ENCODE results near the gene PSG2. TPM values are rescaled to one million over a fixed set of nuclear protein-coding genes. Genes with fewer than 3 reads are reported as not detected.
"Not testable (repeated sequence)": the region's sequence is repeated elsewhere in the genome, so short reads cannot be mapped to it uniquely, and the experiment has no call there.

The PSG2 gene
- total RNA-seq, 1 experiment from 2014 or later, result not detected

DNA sequence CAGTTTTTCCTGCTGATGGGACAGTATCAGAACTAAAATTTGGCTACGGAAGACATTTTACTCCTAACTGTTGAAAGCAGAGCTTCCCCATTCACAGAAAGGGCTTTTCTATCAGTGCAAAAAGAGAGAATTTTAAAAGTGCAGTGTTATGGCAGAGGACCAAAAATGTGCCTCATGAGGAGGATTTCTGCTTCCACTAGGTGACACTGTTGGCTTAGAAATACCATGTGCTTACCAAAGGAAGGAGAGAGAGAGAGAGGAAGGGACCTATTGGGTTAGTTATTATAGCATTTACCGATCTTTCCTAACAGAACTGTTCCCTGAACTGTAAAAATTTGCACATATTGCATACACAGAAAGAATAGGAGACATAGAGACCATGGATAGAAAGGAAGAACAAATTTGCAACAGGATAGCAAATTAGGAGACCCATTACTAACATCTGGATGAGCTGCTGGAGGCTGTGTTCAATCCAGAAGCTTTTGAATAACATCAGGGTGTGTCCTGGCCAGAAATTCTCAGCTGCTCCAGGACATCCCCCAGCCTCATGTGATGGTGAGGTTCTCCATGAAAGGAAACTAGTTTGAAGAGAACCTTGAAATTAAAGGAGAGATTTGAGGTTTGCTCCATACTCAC, 21.8 kb upstream of the PSG2 start:
- H3K9me3 ChIP-seq (replicated peaks); H3K4me3 ChIP-seq; H3K4me1 ChIP-seq (replicated peaks); H3K36me3 ChIP-seq; H3K27me3 ChIP-seq (replicated peaks); H3K27ac ChIP-seq: not testable (repeated sequence)
- DNase-seq (ENCODE audit: low read depth in 1 of 2, low spot score in 2 of 2), result peak in 1 of 2 experiments; percentile 73

DNA sequence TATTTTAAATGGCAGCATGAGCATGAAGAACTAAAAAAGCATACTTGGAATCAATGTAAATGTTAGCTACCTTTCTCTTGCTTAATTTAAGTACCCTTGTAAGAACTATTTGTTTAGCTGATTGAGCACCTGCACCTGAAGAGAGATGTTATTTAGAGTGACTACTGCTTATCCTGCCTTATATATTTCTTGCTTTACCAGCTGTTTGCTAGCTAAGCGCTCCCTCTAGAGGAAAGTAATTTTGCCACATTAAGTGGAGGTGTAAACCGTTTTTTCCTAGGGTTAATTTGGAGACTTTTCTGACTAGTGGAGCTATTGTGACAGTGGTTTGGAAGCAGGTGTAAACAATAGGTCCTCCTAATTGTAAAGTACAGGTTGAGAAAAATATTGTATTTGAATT, 19.4 kb upstream of the PSG2 start:
- no peak for DNase-seq (ENCODE audit: low read depth in 1 of 2, low spot score in 2 of 2)
- Histone ChIP-seq H3K36me3 (no peaks in the 10 kb centered on the region), H3K4me1 (replicated peaks) (no peaks in the 10 kb centered on the region), H3K9me3 (replicated peaks) (no peaks in the 10 kb centered on the region), H3K27ac (no peak overlapping the region), H3K4me3 (no peak overlapping the region), H3K27me3 (replicated peaks) (no peaks in the 10 kb centered on the region)

DNA sequence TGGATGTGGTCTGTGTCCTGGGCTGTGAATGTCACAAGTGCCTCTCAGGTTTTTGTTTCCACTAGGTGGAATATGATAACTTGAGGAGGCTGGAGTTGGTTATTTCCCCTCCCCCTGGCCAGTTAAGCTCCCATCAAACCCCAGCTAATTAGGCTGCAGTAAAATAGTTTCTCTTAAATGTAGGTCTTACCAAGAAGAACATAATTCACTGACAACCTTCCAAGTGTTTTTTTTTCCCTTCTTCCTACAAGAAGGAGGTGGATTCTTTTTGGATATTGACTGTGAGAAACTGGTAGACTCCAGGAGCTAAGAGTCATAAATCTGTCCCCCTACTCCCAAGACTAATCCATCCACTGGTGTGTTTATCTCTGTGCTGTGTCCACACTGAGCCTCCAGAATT, 15.9 kb upstream of the PSG2 start:
- not testable (repeated sequence) for DNase-seq (ENCODE audit: low read depth in 1 of 2, low spot score in 2 of 2); H3K27me3 ChIP-seq (replicated peaks); H3K27ac ChIP-seq; H3K4me1 ChIP-seq (replicated peaks); H3K4me3 ChIP-seq; H3K9me3 ChIP-seq (replicated peaks); H3K36me3 ChIP-seq

DNA sequence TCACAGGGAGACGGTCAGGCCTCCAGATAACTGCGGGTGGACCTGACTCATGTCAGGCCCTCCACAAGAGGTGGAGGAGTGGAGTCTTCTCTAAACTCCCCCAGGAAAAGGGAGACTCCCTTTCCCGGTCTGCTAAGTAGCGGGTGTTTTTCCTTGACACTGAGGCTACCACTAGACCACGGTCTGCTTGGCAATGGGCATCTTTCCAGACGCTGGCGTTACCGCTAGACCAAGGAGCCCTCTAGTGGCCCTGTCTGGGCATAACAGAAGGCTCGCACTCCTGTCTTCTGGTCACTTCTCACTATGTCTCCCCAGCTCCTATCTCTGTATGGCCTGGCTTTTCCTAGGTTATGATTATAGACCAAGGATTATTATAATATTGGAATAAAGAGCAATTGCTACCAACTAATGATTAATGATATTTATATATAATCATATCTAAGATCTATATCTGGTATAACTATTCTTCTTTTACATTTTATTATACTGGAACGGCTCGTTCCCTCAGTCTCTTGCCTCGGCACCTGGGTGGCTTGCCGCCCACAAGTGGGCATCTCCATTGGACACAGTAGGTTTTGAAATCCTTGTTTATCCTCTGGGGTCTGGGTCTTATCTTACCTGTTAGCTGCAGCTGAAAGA, 5.3 kb upstream of the PSG2 start:
- H3K27ac ChIP-seq; H3K27me3 ChIP-seq (replicated peaks); H3K9me3 ChIP-seq (replicated peaks); H3K4me3 ChIP-seq; H3K4me1 ChIP-seq (replicated peaks); H3K36me3 ChIP-seq: not testable (repeated sequence)
- peak; percentile 41 to 83 for DNase-seq (ENCODE audit: low read depth in 1 of 2, low spot score in 2 of 2)

DNA sequence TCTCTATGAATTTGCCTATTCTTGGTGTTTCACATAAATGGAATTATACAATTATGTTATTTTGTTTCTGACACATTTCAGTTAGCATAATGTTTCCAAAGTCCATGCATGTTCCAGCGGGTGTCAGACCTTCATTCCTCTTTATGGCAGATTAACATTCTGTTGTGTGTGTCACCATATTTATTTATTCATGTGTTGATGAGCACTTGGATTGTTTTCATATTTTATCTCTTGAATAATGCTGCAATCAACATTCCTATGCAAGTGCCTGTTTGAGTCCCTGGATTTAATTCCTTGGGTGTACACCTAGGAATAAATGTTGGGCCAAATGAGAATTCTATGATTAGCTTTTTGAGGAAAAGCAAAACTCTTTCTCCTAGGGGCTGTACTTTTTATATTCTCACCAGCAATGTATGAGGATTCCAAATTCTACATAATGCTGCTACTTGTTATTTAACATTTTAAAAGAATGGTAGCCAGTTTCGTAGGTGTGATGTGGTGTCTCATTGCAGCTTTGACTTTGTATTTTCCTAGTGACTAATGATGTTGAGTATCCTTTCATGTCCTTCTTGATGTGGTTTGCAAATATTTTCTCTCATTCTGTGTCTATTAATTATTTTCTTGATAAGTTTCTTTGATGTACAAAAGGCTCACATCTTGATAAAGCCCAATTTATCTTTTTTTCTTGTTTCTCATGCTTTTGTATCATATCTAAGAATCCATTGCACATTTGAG, 3.5 kb upstream of the PSG2 start:
- H3K9me3 ChIP-seq (replicated peaks); H3K27ac ChIP-seq; H3K4me1 ChIP-seq (replicated peaks); H3K4me3 ChIP-seq; H3K27me3 ChIP-seq (replicated peaks); H3K36me3 ChIP-seq; DNase-seq (ENCODE audit: low read depth in 1 of 2, low spot score in 2 of 2): not testable (repeated sequence)

DNA sequence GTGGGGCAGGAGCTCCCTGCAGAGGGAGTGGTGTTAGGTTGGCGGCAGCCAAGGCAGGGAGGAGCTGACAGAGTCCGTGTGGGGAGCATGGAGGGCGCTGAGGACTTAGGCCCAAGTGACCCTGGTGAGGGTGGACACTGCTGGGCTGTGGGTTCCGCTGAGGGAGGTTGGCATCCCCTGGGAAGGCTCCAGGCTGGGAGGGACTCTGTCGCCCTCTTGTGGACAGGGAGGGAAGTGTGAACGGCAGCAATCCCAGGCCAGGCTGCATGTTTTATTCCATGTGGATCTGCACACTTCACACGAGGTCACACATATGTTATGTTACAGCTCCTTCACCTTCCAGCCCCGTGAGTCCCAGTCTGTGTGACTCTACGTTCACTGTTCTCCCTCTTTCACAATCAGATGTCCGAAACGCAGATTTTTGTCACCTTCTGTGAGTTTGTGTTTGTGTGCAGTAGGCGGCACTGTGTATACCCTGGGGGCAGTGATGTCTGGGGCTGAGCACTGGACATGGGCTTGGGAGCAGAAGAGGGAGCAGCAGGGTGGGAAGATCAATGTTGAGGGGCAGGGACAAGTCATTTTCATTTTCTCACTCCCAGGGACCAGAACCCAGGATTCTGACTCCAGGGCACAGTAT, 1.8 kb upstream of the PSG2 start:
- H3K4me1 ChIP-seq (replicated peaks); H3K36me3 ChIP-seq; H3K27me3 ChIP-seq (replicated peaks); H3K27ac ChIP-seq; DNase-seq (ENCODE audit: low read depth in 1 of 2, low spot score in 2 of 2); H3K9me3 ChIP-seq (replicated peaks); H3K4me3 ChIP-seq: not testable (repeated sequence)

DNA sequence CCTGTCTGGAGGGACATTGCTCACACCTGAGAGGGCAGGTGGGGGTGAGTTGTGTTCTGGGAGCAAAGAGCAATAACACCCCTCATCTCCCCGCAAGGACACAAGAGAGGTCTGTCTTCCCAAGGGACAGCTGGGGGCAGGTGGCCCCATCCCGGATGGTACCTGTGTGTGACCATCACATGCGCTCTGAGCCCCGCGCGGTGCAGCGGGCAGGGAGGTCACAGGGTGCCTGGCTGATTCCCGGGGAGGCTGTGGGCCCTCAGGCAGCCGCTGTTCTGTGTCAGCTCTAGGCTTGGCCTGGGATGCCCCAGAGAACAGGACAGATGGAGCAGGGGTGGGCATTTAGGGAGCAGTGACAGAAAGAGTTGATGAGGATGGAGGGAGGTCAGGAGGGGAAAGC, 1.2 kb upstream of the PSG2 start:
- H3K4me1 ChIP-seq (replicated peaks); H3K27ac ChIP-seq; H3K9me3 ChIP-seq (replicated peaks); DNase-seq (ENCODE audit: low read depth in 1 of 2, low spot score in 2 of 2); H3K4me3 ChIP-seq; H3K27me3 ChIP-seq (replicated peaks); H3K36me3 ChIP-seq: not testable (repeated sequence)

DNA sequence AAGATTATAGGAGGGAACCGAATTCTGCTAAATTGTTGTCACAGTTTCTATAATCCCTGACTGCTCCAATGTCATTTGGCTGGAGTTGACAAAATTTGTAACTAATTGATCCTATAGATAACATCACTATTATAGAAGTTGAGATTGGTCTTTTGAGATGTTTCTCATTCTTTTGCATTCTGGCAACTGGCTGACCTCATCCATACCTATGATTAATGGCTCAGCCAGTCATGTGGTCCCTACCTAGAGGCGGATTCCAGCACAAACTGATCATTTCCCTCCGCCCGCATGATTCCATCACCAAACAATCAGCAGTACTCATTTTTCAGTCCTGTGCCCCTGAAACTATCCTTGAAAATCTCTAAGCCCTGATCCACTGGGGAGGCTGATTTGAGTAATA, 4.2 kb downstream of the PSG2 start:
- H3K27me3 ChIP-seq (replicated peaks), result no peaks in the 10 kb centered on the region
- H3K4me1 ChIP-seq (replicated peaks), result 0 out of 2 replicates have a peak, but pooled peaks cover 4% of the 10 kb centered on the region
- H3K4me3 ChIP-seq, result no peak overlapping the region
- H3K27ac ChIP-seq, result peak overlapping the region; percentile 79
- H3K36me3 ChIP-seq, result no peaks in the 10 kb centered on the region
- DNase-seq (ENCODE audit: low read depth in 1 of 2, low spot score in 2 of 2), result peak in 1 of 2 experiments; percentile 12
- H3K9me3 ChIP-seq (replicated peaks), result no peaks in the 10 kb centered on the region

DNA sequence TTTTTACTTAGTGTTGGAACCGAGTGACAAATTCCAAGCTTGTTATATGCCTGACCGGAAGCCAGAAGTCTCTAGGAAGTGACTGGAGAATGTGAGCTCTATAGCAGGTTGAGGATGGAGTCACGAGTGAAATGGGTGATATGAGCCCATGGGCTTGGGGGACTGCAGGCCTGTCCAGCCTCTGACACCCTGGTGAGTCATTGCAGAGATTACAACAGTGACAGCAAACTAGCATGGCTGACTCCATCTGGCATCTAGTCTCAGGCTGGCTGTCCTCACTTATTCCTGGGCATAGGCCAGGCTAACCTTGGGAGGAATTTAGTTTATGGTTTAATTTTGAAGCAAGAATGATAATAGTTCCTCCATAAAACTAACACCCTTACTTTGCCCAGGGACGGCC, 4.6 kb downstream of the PSG2 start:
- not testable (repeated sequence) for H3K36me3 ChIP-seq; H3K4me1 ChIP-seq (replicated peaks); H3K27me3 ChIP-seq (replicated peaks); H3K9me3 ChIP-seq (replicated peaks); H3K4me3 ChIP-seq
- peak; percentile 24 to 71 for DNase-seq (ENCODE audit: low read depth in 1 of 2, low spot score in 2 of 2)
- peak overlapping the region; percentile 79 for H3K27ac ChIP-seq

DNA sequence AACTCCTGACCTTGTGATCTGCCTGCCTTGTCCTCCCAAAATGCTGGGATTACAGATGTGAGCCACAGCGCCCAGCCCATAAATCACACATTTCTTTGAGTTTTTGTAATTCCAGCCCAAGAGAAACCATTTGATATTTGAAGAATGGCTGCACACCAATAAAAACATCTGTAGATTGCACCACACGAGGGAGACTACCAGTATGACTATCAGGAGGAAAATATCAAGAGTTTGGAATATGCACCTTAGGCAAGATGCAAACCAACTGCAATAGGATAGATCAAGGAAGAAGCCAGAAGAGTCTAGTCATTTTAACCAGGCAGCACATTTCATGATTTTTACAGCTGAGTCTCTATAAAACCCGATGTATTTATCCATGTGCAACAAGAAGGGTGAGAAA, 20.1 kb downstream of the PSG2 start:
- H3K27ac ChIP-seq; H3K4me1 ChIP-seq (replicated peaks); H3K36me3 ChIP-seq; H3K4me3 ChIP-seq; H3K27me3 ChIP-seq (replicated peaks); H3K9me3 ChIP-seq (replicated peaks); DNase-seq (ENCODE audit: low read depth in 1 of 2, low spot score in 2 of 2): not testable (repeated sequence)

DNA sequence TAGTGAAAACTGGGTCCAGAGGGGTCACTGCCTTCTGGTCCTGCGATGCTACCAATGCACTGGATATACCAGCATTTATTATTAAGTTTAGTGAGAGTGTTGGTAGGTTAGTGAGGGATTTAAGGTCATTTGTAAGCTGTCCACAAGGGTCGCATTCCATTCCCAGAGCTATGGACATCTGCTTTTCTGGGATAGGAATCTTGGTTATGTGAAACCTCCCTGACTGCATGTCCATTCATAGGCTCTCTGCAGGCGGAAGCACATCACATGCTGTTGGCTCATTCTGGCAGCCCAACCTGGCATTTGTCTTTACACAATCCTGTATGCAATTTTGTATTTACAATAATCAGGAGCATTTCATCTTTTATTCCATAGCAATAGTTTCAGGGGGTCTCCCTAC, 21.2 kb downstream of the PSG2 start:
- not testable (repeated sequence) for H3K9me3 ChIP-seq (replicated peaks); H3K4me3 ChIP-seq; H3K27me3 ChIP-seq (replicated peaks); DNase-seq (ENCODE audit: low read depth in 1 of 2, low spot score in 2 of 2); H3K36me3 ChIP-seq; H3K27ac ChIP-seq; H3K4me1 ChIP-seq (replicated peaks)

DNA sequence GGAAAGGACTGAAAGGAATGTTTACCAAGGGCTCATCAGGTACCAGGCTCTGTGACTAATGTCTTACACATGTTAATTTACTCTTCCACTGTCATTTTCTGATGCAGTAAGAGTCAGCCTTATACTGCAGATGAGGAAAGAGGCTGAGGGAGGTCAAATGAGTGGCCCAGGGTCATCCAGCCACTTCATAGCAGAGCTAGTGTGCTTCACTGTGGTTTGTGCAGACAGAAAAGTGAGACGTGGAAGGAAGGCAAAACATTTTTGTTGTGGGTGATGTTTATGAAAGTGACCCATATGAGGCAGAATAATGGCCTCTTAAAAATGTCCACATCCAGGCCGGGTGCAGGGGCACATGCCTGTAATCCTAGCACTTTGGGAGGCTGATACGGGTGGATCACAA, 22.2 kb downstream of the PSG2 start:
- not testable (repeated sequence) for H3K4me1 ChIP-seq (replicated peaks); H3K27me3 ChIP-seq (replicated peaks); H3K27ac ChIP-seq; DNase-seq (ENCODE audit: low read depth in 1 of 2, low spot score in 2 of 2); H3K9me3 ChIP-seq (replicated peaks); H3K36me3 ChIP-seq; H3K4me3 ChIP-seq

DNA sequence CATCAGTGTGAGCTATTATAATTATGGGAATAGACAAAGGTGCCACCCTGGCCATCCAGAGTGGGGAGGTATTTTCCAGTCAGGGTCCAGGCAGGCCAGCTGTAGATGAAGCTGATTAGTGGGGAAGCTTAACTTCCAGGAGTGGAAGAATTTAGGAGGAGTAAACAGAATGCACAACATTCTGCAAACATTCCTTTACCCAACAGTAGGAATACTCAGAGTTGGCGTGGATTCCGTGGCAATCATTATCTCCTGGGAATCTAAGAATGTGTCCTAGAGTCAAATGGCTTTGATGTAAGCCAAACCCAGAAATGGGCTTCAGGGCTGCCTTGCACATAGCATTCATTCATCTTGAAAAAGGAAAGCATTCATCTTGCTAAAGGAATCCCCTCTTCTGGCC, 23.0 kb downstream of the PSG2 start:
- H3K4me3 ChIP-seq; H3K9me3 ChIP-seq (replicated peaks); H3K4me1 ChIP-seq (replicated peaks); H3K36me3 ChIP-seq; DNase-seq (ENCODE audit: low read depth in 1 of 2, low spot score in 2 of 2); H3K27ac ChIP-seq; H3K27me3 ChIP-seq (replicated peaks): not testable (repeated sequence)

DNA sequence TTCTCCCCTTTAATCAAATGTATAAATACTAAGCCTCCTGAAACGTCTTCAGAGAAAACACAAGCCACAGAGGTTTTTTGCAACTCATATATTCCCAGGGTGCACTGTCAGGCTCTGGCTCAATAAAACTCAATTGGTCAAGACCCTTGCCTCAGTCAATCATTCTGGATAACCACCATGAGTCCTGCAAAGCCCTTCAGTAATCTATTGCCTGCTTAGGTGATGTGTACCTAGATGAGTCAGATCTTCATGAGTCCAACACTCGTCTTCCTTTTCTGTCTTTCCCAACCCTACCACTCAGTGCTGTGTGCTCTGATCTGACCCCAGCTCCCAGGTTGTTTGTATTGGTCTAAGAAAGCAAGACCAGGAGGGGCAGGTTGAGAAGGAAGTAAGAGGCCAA, 24.1 kb downstream of the PSG2 start:
- not testable (repeated sequence) for H3K9me3 ChIP-seq (replicated peaks); H3K36me3 ChIP-seq; H3K4me3 ChIP-seq; DNase-seq (ENCODE audit: low read depth in 1 of 2, low spot score in 2 of 2); H3K27ac ChIP-seq; H3K27me3 ChIP-seq (replicated peaks); H3K4me1 ChIP-seq (replicated peaks)

Measured in SJSA1 (cell line).